GM12801 (cell line): ENCODE data around the gene CD300A.

ENCODE experiments used
- TF ChIP-seq, protein P1 (sequence below): IDR thresholded peaks from one replicate; pipeline ENCODE4 v1.5.1; 2011; ENCODE audit warnings: control low read depth; ENCODE audit not compliant: insufficient read length; ENCODE audit errors: extremely low read depth

Gene CD300A

DNA sequence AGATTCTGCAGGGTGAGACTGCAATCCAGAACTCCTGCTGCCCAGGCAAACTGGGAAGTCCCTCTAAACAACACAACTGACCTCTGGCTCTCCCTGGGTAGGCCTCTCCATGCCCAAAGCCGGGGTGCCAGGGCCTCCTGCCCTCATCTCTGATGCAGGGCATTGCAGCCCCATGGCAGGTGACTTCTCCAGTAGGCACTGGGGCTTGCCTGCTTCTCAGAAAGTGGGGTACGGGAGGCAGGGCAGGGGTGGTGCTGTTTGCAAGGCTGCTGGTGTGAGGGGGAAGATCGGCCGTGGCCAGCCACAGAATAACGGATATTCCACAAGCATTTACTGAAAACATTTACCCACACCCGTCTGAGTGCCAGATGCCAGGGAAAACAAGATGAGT, 38.7 kb upstream of the CD300A start:
- TF ChIP-seq, protein P1, sequence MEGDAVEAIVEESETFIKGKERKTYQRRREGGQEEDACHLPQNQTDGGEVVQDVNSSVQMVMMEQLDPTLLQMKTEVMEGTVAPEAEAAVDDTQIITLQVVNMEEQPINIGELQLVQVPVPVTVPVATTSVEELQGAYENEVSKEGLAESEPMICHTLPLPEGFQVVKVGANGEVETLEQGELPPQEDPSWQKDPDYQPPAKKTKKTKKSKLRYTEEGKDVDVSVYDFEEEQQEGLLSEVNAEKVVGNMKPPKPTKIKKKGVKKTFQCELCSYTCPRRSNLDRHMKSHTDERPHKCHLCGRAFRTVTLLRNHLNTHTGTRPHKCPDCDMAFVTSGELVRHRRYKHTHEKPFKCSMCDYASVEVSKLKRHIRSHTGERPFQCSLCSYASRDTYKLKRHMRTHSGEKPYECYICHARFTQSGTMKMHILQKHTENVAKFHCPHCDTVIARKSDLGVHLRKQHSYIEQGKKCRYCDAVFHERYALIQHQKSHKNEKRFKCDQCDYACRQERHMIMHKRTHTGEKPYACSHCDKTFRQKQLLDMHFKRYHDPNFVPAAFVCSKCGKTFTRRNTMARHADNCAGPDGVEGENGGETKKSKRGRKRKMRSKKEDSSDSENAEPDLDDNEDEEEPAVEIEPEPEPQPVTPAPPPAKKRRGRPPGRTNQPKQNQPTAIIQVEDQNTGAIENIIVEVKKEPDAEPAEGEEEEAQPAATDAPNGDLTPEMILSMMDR, result no peak

DNA sequence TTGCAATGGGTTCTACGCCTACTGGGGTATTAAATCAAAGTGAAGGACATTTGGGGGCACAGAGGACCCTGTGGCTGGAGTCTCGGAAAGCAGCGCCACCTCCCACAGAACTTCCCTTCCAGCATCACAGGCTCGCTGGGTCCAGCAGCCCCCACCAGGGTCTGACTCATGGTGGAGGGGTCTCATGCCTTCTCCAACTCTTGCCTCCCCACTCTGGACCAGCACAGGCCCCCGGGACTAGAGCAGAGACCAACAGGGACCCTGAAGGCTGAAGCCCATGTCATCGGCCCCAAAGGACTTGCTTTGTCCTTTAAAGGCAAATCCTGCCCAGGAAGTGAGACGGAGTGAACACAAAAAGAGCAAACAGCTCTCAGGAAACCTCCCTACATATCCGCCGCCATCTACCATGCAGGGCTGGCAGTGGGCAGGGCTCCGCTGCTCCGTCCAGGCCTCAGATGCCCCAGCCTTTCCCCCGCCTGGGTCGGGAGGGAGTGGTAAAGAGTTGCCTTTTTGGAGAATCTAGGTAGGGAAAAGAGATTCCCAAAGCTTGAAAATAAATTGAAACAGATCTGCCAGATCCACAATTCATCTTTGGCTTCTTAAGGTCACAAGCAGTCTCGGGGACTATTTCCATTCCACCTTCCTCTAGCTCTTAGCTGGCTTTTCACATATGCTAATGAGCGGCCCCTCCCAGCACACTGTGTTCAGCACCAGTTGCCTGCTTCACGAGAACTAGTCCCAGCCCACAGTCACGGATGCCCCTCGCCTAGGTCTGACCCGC, 36.6 kb upstream of the CD300A start:
- TF ChIP-seq, protein P1, result no peak

DNA sequence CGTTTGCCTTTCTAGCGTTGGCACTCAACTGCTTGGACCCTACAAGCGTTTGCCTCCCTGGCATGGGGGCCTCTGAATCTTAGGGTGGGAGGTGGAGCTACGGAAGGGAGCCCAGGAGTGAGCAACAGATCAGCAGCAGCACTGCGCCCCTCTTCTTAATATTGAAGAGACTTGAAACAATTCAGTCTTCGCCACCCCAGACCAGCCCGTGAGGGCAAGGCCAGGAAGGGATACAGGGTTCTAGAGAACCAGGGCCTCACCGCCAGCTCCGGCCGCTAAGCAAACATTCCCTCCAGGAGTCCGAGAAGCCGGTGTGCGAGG, 36.1 kb upstream of the CD300A start:
- TF ChIP-seq, protein P1, result no peak

DNA sequence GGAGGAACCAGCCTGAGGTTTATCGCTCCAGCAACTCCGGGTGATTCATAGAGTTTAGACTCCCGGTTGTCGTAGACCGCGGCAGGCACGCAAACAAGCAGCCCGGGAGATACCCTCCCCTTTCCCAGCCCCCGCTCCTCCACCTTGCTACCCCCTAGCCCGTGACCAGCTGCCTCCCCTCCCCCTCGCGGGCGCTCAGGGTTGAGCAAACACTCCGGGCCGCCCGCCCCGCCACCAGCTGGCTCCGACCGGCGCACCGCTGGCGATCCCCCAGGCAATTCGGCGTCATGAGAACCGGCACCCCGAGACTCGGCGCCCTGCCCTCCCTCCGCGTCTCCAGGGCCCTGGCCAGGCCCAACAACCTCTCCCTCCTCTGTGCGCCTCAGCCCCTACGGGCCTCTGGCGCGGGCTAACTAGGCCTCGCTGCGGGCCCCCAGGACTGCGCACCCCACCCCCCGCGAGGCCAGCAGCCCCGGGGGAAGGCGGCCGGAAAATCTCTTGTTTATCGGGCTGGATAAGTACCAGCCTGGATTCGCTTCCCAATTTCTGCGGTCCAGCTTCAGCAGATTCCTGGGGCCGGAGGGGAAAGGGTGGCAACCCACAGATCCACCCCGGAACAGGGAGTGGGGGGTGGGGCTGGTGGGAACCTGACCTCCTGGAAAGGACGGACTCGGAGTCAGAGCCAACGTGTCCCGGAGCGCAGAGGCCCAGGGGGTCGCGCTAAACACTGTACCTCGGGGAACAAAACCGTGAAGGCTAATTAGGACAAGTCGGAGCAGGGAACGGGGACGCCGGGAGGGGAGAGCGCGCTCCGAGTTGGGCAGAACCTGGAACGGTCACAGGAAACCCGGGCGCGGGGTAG, 35.5 kb upstream of the CD300A start:
- TF ChIP-seq, protein P1, result no peak

DNA sequence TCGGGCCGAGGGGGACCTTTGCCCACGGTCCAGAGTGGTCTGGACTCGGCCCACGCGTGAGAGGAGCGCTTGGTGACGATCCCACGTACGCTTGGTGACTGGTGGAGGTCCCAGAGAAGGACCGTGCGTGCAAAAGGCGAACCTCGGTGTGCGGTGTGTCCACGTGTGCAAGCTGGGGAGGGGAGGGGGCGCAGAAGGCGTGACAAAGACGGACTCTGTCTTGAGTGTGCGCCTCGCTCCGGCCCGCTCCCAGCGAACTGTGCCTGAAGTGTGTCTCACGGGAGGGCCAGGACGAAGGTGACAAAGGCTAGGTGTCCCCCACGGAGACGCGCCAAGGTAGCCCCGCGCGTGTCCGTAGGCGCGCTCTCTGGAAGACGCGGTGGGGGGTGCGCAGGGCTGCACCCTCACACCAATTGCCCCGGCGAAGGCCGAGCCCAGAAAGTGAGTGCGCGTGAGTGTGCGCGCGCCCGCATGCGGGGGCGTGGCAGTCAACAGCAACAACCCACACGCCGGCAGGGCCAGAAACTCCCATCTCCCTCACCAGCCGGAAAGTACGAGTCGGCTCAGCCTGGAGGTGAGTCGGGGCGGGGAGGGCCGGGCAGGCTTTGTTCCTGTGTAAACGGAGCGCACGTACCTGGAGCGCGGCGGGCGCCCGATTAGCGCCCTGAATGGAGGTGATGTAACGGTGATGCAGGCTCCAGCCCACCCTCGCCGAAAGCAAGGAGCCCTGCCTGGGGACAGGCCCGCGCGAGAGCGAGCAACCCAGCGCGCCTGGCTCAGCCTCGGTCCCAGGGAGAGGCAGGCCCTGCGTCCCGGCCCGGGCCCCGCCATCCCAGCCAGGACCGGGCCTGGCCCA, 34.6 kb upstream of the CD300A start, which contains the start of gene GPRC5C:
TSS of gene GPRC5C (plus strand) at position 521 of the 856 bp plus-strand sequence. CDS start 7,689 bp downstream, outside the sequence.
- TF ChIP-seq, protein P1, result no peak

DNA sequence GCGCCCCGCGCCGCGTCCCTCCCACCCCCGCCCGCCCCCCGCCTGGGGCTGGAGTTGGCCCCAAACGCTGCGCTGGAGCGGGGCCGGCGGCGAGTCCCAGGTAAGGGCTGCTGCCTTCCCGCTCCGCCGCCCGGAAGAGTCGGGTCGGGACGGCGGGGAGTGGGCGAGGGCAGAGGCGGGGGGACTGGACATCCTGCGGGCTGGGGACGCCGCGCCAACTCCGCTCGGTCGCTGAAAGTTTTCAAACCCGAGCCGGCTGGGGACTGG, 34.1 kb upstream of the CD300A start:
- TF ChIP-seq, protein P1, result no peak

DNA sequence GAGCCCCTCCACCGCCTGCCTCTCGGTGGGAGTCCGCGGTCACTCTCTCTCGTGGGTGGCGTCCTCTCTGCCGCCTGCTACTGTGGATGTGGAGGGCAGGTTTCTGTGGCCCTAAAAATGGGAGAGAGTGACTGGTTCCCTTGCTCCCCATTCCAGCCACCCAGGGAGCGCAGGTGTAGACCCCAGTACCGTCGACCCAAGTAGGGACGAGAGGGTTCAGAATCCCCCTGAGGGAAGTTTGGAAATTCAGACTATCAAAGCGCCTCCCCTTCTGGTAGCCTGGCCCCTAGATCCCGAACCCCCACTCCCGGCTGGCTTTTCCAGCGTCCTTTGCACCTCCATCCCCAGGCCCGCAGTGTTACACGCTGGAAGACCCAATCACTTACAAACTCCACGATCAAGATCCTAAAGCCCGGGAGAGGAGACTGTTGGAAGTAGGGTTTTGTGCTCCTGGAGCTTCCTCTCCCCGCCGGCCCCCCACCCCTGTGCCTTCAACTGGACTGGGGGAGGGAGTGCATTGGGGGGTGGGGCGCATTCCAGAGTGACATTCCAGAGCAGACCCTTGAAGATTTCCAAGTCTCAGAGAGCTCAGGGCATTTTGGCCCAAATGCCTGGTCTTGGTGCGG, 33.6 kb upstream of the CD300A start:
- TF ChIP-seq, protein P1, result no peak
